K562 (cell line): ENCODE data around the gene RFESD.

Source experiments
- ATF2 ChIP-seq: sonication (generic); formaldehyde crosslinking; IDR thresholded peaks from 2 replicates; pipeline ENCODE4 v1.8.1; 2022; ENCODE audit warnings: missing genetic modification reagents
- CTCF ChIP-seq, 3 experiments: IDR thresholded peaks in 2 of 3; conservative IDR thresholded peaks in 1 of 3; 2 replicates each; pipeline ENCODE4 v1.5.1; 2011 to 2012; ENCODE audit warnings: low read length in 3 of 3, mild to moderate bottlenecking in 3 of 3, control low read depth in 2 of 3, improper control_type of control experiment in 1 of 3, inconsistent platforms in 1 of 3, low read depth in 1 of 3, mixed read lengths in 1 of 3, moderate library complexity in 1 of 3; ENCODE audit not compliant: insufficient read depth in 2 of 3
- DNMT1 ChIP-seq: fragments of 450-650 bp; IDR thresholded peaks from 2 replicates; pipeline ENCODE4 v1.6.1; 2016; ENCODE audit warnings: antibody characterized with exemption, mild to moderate bottlenecking
- DPF2 ChIP-seq: fragments of 450-650 bp; IDR thresholded peaks from 2 replicates; pipeline ENCODE4 v1.6.1; 2016
- HDAC6 ChIP-seq: IDR thresholded peaks from 2 replicates; pipeline ENCODE4 v1.6.1; 2012; ENCODE audit warnings: low read depth, mild to moderate bottlenecking, control low read depth, inconsistent platforms, low read length, moderate library complexity
- HES1 ChIP-seq: fragments of 450-650 bp; IDR thresholded peaks from 2 replicates; pipeline ENCODE4 v1.6.1; 2016; ENCODE audit warnings: low read depth, mild to moderate bottlenecking, moderate library complexity
- KLF13 ChIP-seq: fragments of 450-650 bp; IDR thresholded peaks from 2 replicates; pipeline ENCODE4 v1.6.1; 2016; ENCODE audit warnings: missing genetic modification characterization, low read depth, mild to moderate bottlenecking, missing compliant biosample characterization, moderate library complexity, borderline replicate concordance
- NFATC3 ChIP-seq: fragments of 450-650 bp; IDR thresholded peaks from 2 replicates; pipeline ENCODE4 v1.6.1; 2017; ENCODE audit warnings: mild to moderate bottlenecking
- POLR2A ChIP-seq: fragments of 450-650 bp; conservative IDR thresholded peaks from 2 replicates; pipeline ENCODE4 v1.6.1; 2016
- SIRT6 ChIP-seq: IDR thresholded peaks from one replicate; pipeline ENCODE4 v1.6.1; 2012; ENCODE audit warnings: low read depth, mild to moderate bottlenecking, control low read depth, inconsistent platforms, low read length, moderate library complexity
- SMAD3 ChIP-seq: fragments of 450-650 bp; formaldehyde crosslinking; conservative IDR thresholded peaks from 2 replicates; pipeline ENCODE4 v1.4.0; 2020; ENCODE audit warnings: mild to moderate bottlenecking
- SP1 ChIP-seq: sonication (generic); formaldehyde crosslinking; IDR thresholded peaks from 2 replicates; pipeline ENCODE4 v1.8.1; 2022; ENCODE audit warnings: mild to moderate bottlenecking, missing genetic modification reagents
- TF ChIP-seq, protein P1 (sequence below): sonication (generic); formaldehyde crosslinking; IDR thresholded peaks from 2 replicates; pipeline ENCODE4 v1.5.0; 2020; ENCODE audit warnings: missing genetic modification reagents
- TF ChIP-seq, protein P2 (sequence below): sonication (generic); formaldehyde crosslinking; IDR thresholded peaks from 2 replicates; pipeline ENCODE4 v1.8.0; 2023; ENCODE audit warnings: missing genetic modification reagents, mild to moderate bottlenecking, borderline replicate concordance

- TF ChIP-seq DPF2 (no peak), KLF13 (no peak), SMAD3 (CRISPR knock-in tag) (no peak), HDAC6 (no peak), POLR2A (no peak), DNMT1 (no peak), SP1 (CRISPR knock-in tag) (no peak), ATF2 (CRISPR knock-in tag) (no peak), SIRT6 (no peak), CTCF (IDR thresholded peaks at IDR 0.05 in 2 of 3, conservative IDR thresholded peaks at IDR 0.05 in 1 of 3; ENCODE audit: insufficient read depth in 2 of 3, low read depth in 1 of 3, low read length in 3 of 3) (no peak), NFATC3 (no peak), HES1 (no peak)
- TF ChIP-seq, protein P1, sequence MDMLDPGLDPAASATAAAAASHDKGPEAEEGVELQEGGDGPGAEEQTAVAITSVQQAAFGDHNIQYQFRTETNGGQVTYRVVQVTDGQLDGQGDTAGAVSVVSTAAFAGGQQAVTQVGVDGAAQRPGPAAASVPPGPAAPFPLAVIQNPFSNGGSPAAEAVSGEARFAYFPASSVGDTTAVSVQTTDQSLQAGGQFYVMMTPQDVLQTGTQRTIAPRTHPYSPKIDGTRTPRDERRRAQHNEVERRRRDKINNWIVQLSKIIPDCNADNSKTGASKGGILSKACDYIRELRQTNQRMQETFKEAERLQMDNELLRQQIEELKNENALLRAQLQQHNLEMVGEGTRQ: no peak
- TF ChIP-seq, protein P2, sequence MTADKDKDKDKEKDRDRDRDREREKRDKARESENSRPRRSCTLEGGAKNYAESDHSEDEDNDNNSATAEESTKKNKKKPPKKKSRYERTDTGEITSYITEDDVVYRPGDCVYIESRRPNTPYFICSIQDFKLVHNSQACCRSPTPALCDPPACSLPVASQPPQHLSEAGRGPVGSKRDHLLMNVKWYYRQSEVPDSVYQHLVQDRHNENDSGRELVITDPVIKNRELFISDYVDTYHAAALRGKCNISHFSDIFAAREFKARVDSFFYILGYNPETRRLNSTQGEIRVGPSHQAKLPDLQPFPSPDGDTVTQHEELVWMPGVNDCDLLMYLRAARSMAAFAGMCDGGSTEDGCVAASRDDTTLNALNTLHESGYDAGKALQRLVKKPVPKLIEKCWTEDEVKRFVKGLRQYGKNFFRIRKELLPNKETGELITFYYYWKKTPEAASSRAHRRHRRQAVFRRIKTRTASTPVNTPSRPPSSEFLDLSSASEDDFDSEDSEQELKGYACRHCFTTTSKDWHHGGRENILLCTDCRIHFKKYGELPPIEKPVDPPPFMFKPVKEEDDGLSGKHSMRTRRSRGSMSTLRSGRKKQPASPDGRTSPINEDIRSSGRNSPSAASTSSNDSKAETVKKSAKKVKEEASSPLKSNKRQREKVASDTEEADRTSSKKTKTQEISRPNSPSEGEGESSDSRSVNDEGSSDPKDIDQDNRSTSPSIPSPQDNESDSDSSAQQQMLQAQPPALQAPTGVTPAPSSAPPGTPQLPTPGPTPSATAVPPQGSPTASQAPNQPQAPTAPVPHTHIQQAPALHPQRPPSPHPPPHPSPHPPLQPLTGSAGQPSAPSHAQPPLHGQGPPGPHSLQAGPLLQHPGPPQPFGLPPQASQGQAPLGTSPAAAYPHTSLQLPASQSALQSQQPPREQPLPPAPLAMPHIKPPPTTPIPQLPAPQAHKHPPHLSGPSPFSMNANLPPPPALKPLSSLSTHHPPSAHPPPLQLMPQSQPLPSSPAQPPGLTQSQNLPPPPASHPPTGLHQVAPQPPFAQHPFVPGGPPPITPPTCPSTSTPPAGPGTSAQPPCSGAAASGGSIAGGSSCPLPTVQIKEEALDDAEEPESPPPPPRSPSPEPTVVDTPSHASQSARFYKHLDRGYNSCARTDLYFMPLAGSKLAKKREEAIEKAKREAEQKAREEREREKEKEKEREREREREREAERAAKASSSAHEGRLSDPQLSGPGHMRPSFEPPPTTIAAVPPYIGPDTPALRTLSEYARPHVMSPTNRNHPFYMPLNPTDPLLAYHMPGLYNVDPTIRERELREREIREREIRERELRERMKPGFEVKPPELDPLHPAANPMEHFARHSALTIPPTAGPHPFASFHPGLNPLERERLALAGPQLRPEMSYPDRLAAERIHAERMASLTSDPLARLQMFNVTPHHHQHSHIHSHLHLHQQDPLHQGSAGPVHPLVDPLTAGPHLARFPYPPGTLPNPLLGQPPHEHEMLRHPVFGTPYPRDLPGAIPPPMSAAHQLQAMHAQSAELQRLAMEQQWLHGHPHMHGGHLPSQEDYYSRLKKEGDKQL: no peak
These were observed 52.8 kb downstream of the RFESD start for GRCh38 chr5:95699337-95699736.
